ENCODE results near the gene TM4SF20. TPM values are rescaled to one million over a fixed set of nuclear protein-coding genes. Genes with fewer than 3 reads are reported as not detected.
A peak's percentile ranks its signal among the peaks of the same experiment; 100 is the strongest.

The TM4SF20 gene
- total and polyA plus RNA-seq, 10 of the 15 experiments (the other 5 are each of a cell fraction or from before 2014, with no cell fraction given), result 0.04 to 0.07 TPM; not detected in 8

GRCh38 chr2:227339098-227339599 is 40.0 kb downstream of the TM4SF20 start:
- POLR2A ChIA-PET, result interaction anchor here (0.7 to 0.8 kb wide), 3 partner anchors 10 to 245 kb away, joined by 3 to 5 read pairs (median 3); no protein-coding TSS in a partner anchor
- SMC1A ChIA-PET (ENCODE audit: uncharacterized antibody, unreplicated experiment), result interaction anchor here (1.3 kb wide), 1 partner anchor 12 kb away, joined by 3 read pairs; no protein-coding TSS in a partner anchor
- H3K27ac ChIP-seq (ENCODE audit: control insufficient read depth, insufficient read depth), result no peak overlapping the region
- H2AFZ ChIP-seq (ENCODE audit: control insufficient read depth, low read depth, low read length), result no peak overlapping the region
- RAD21 ChIA-PET (ENCODE audit: unreplicated experiment), result interaction anchor here (0.7 to 1.0 kb wide), 2 partner anchors 11 to 21 kb away, joined by 3 read pairs; no protein-coding TSS in a partner anchor
- no peak overlapping the region for H3K4me2 ChIP-seq (ENCODE audit: control insufficient read depth, insufficient read depth)
- H3K4me3 ChIP-seq, result no peak overlapping the region
- no peaks in the 10 kb centered on the region for H4K20me1 ChIP-seq (ENCODE audit: control insufficient read depth, insufficient read depth)
- 100% methylated on average over 2 of the region's 2 CpGs for WGBS (ENCODE audit: insufficient coverage, insufficient replicate concordance, low lambda C conversion rate, missing lambda C conversion rate)
- intact Hi-C loops (cut with micrococcal nuclease; ENCODE audit: unreplicated experiment), result no loop called here
- in situ Hi-C loops (cut with MboI), result no loop called here
- CTCF ChIA-PET, result interaction anchor here (0.5 to 1.8 kb wide), 5 partner anchors 9 to 847 kb away, joined by 3 to 6 read pairs (median 5); no protein-coding TSS in a partner anchor
- no peaks in the 10 kb centered on the region for H3K9me3 ChIP-seq (replicated peaks; ENCODE audit: control insufficient read depth, insufficient read depth, low read length)
- peak; percentile 39 for ATAC-seq
- no peak for DNase-seq (ENCODE audit: low read depth, low spot score)
- H3K79me2 ChIP-seq (ENCODE audit: control insufficient read depth, insufficient read depth, low read length), result no peaks in the 10 kb centered on the region; the same call in 1 of the 2 replicates
- no peaks in the 10 kb centered on the region for H3K27me3 ChIP-seq (replicated peaks in 1 of 2; ENCODE audit: control insufficient read depth in 2 of 2, insufficient read depth in 2 of 2, low read length in 1 of 2)
- no TSS peak for BruUV-seq (replicated peaks)
- no peak for TF ChIP-seq E2F8 (IDR thresholded peaks at IDR 0.05; ENCODE audit: low read depth, partially characterized antibody)
- TF ChIP-seq NKRF (conservative IDR thresholded peaks at IDR 0.05), result no peak
- no peak for TF ChIP-seq RELA (IDR thresholded peaks at IDR 0.05; ENCODE audit: borderline replicate concordance, partially characterized antibody)
- no peak for TF ChIP-seq SIN3A (IDR thresholded peaks at IDR 0.05; ENCODE audit: low read depth, low read length)
- no peak for TF ChIP-seq GABPA (IDR thresholded peaks at IDR 0.05; ENCODE audit: low read depth)
- TF ChIP-seq CBFB (IDR thresholded peaks at IDR 0.05; ENCODE audit: low read depth), result no peak
- no peak for TF ChIP-seq EED (IDR thresholded peaks at IDR 0.05; ENCODE audit: low read depth)
- no peak for TF ChIP-seq PAX5 (IDR thresholded peaks at IDR 0.05; ENCODE audit: borderline replicate concordance, low read depth, low read length)
- no peaks in the 10 kb centered on the region for H3K4me1 ChIP-seq (ENCODE audit: control insufficient read depth, insufficient read depth, low read length)
- no peak overlapping the region for H3K9ac ChIP-seq (ENCODE audit: control insufficient read depth, insufficient read depth, low read length)
- no peak for FAIRE-seq
- H3K36me3 ChIP-seq (ENCODE audit: control insufficient read depth in 2 of 2, insufficient read depth in 2 of 2, low read length in 1 of 2), result peaks cover 0 to 24% of the 10 kb centered on the region in 2 experiments; a peak in 3 of 4 replicates

All from GM12878 (cell line).